GM23338 (cell line): ENCODE measurements around the gene MAGI3. TPM values are rescaled to one million over a fixed set of nuclear protein-coding genes. Genes with fewer than 3 reads are reported as not detected.

ENCODE experiments used
- ATAC-seq: fragments of 200-7000 bp; cut with Tn5 transposase; 3 replicates; pipeline ENCODE4 v1.9.1; 2020
- DNase-seq: peaks from one replicate; pipeline ENCODE4 v3.0.0-alpha.2; 2015; ENCODE audit warnings: low spot score
- H2AFZ ChIP-seq: fragments of 200-600 bp; sonication (generic); 2 replicates; pipeline ENCODE4 v1.8.0; 2016; ENCODE audit warnings: antibody characterized with exemption, mild to moderate bottlenecking, moderate library complexity
- H3F3A ChIP-seq: fragments of 200-600 bp; sonication (generic); replicated peaks from 2 replicates; pipeline ENCODE4 v1.8.0; 2017; ENCODE audit warnings: antibody characterized with exemption, mixed run types, low read depth
- H3K27ac ChIP-seq: fragments of 200-600 bp; sonication (generic); 2 replicates; pipeline ENCODE4 v1.6.1; 2016; ENCODE audit warnings: low read depth
- H3K27me3 ChIP-seq: fragments of 200-600 bp; sonication (generic); 2 replicates; pipeline ENCODE4 v1.8.0; 2016; ENCODE audit warnings: mild to moderate bottlenecking, mixed run types, moderate library complexity; ENCODE audit not compliant: insufficient read depth
- H3K36me3 ChIP-seq: fragments of 200-600 bp; sonication (generic); 2 replicates; pipeline ENCODE4 v1.8.0; 2016; ENCODE audit warnings: mild to moderate bottlenecking; ENCODE audit not compliant: insufficient read depth
- H3K4me1 ChIP-seq: fragments of 200-600 bp; sonication (generic); 2 replicates; pipeline ENCODE4 v1.8.0; 2016; ENCODE audit warnings: mild to moderate bottlenecking, moderate library complexity; ENCODE audit not compliant: insufficient read depth
- H3K4me2 ChIP-seq: fragments of 200-600 bp; sonication (generic); 2 replicates; pipeline ENCODE4 v1.7.1; 2017; ENCODE audit warnings: mixed run types
- H3K4me3 ChIP-seq: fragments of 200-600 bp; sonication (generic); 2 replicates; pipeline ENCODE4 v1.6.1; 2016; ENCODE audit warnings: mixed run types
- H3K79me2 ChIP-seq: fragments of 200-600 bp; sonication (generic); replicated peaks from 2 replicates; pipeline ENCODE4 v1.8.0; 2017; ENCODE audit warnings: mild to moderate bottlenecking; ENCODE audit not compliant: insufficient read depth
- H3K9me2 ChIP-seq: fragments of 200-600 bp; sonication (generic); 2 replicates; pipeline ENCODE4 v1.8.0; 2017; ENCODE audit not compliant: insufficient read depth
- H4K20me1 ChIP-seq: fragments of 200-600 bp; sonication (generic); replicated peaks from 2 replicates; pipeline ENCODE4 v1.8.0; 2017; ENCODE audit warnings: mild to moderate bottlenecking; ENCODE audit not compliant: insufficient read depth
- H3K27ac Mint-ChIP-seq: 2 replicates; pipeline ENCODE4 v1.8.0; 2020; ENCODE audit warnings: inconsistent platforms, mild to moderate bottlenecking, moderate library complexity, mixed read lengths
- H3K27me3 Mint-ChIP-seq: 3 replicates; pipeline ENCODE4 v1.8.0; 2022; ENCODE audit warnings: low read depth, mild to moderate bottlenecking, moderate library complexity, mixed read lengths, inconsistent platforms; ENCODE audit not compliant: insufficient read depth, poor library complexity
- H3K36me3 Mint-ChIP-seq: 3 replicates; pipeline ENCODE4 v1.8.0; 2021; ENCODE audit warnings: low read depth, mild to moderate bottlenecking, inconsistent platforms, moderate library complexity, mixed read lengths
- H3K4me1 Mint-ChIP-seq: 3 replicates; pipeline ENCODE4 v1.8.0; 2020; ENCODE audit warnings: mild to moderate bottlenecking, inconsistent platforms, mixed read lengths
- H3K4me3 Mint-ChIP-seq: 3 replicates; pipeline ENCODE4 v1.8.0; 2021; ENCODE audit warnings: moderate library complexity, mild to moderate bottlenecking, inconsistent platforms, mixed read lengths
- H3K9me3 Mint-ChIP-seq: 3 replicates; pipeline ENCODE4 v1.8.0; 2020; ENCODE audit warnings: moderate library complexity, mild to moderate bottlenecking, inconsistent platforms, mixed read lengths
- CREB1 ChIP-seq: fragments of 250-450 bp; sonication (Bioruptor Pico); IDR thresholded peaks from 2 replicates; pipeline ENCODE4 v1.5.0; 2020; ENCODE audit warnings: low read depth, mild to moderate bottlenecking, moderate library complexity
- ETS1 ChIP-seq: IDR thresholded peaks from 2 replicates; pipeline ENCODE4 v1.6.1; 2016; ENCODE audit warnings: antibody characterized with exemption
- EZH2phosphoT487 ChIP-seq: fragments of 200-600 bp; sonication (generic); IDR thresholded peaks from one replicate; pipeline ENCODE4 v1.8.1; 2018; ENCODE audit warnings: antibody characterized with exemption; ENCODE audit not compliant: unreplicated experiment
- JUNB ChIP-seq: IDR thresholded peaks from one replicate; pipeline ENCODE4 v1.6.1; 2016; ENCODE audit warnings: antibody characterized with exemption; ENCODE audit not compliant: unreplicated experiment
- POLR2AphosphoS5 ChIP-seq: IDR thresholded peaks from 2 replicates; pipeline ENCODE4 v1.6.1; 2016; ENCODE audit warnings: antibody characterized with exemption, low read depth
- STAT1 ChIP-seq: IDR thresholded peaks from one replicate; pipeline ENCODE4 v1.6.1; 2016; ENCODE audit warnings: antibody characterized with exemption; ENCODE audit not compliant: unreplicated experiment
- ZNF114 ChIP-seq: fragments of 250-450 bp; sonication (Bioruptor Pico); IDR thresholded peaks from 2 replicates; pipeline ENCODE4 v1.5.0; 2020; ENCODE audit warnings: mild to moderate bottlenecking, moderate library complexity
- ZNF331 ChIP-seq: fragments of 250-450 bp; sonication (Bioruptor Pico); IDR thresholded peaks from 2 replicates; pipeline ENCODE4 v1.5.0; 2020; ENCODE audit warnings: low read depth, mild to moderate bottlenecking, moderate library complexity
- ZNF462 ChIP-seq: fragments of 250-450 bp; sonication (Bioruptor Pico); IDR thresholded peaks from 2 replicates; pipeline ENCODE4 v1.5.0; 2020; ENCODE audit warnings: mild to moderate bottlenecking, moderate library complexity
- polyA plus RNA-seq: library from polyadenylated mRNA; unstranded; fragments of >200 nt; fragmentation: Nextera tagmentation; extraction: Ambion mirVana; gene quantifications from 2 replicates; pipeline ENCODE4 v1.2.1, GENCODE V29; 2016
- total RNA-seq: library from RNA; depleted of rRNA; stranded (reverse); fragments of >200 nt; shearing (Covaris generic); gene quantifications from 2 replicates; pipeline ENCODE4 v1.2.3, GENCODE V29; 2014

MAGI3 gene
- total and polyA plus RNA-seq, 2 experiments from 2014 or later, result 3.9 to 10.0 TPM

- H3K9me2 ChIP-seq, result no peaks in the 10 kb centered on the region
Measured at GRCh38 chr1:113662101-113662500, 271.8 kb downstream of the MAGI3 start.

More at GRCh38 chr1:113662101-113662500, 271.8 kb downstream of the MAGI3 start:
- Histone ChIP-seq H3K36me3 (no peaks in the 10 kb centered on the region), H3K4me1 (no peaks in the 10 kb centered on the region), H2AFZ (no peak overlapping the region), H3K4me2 (no peak overlapping the region), H3K27ac (no peak overlapping the region), H4K20me1 (no peaks in the 10 kb centered on the region), H3K79me2 (no peaks in the 10 kb centered on the region), H3K27me3 (no peaks in the 10 kb centered on the region), H3K4me3 (no peak overlapping the region), H3F3A (no peaks in the 10 kb centered on the region)
- H3K27me3 Mint-ChIP-seq, result no peaks in the 10 kb centered on the region
- no peak for TF ChIP-seq POLR2AphosphoS5
- TF ChIP-seq ETS1, result no peak
- TF ChIP-seq ZNF331 (CRISPR knock-in tag), result no peak
- TF ChIP-seq ZNF462 (CRISPR knock-in tag), result no peak
- no peak for TF ChIP-seq JUNB
- no peak for TF ChIP-seq EZH2phosphoT487
- TF ChIP-seq ZNF114 (CRISPR knock-in tag), result no peak
- TF ChIP-seq CREB1 (CRISPR knock-in tag), result no peak
- no peak for TF ChIP-seq STAT1
- H3K4me3 Mint-ChIP-seq, result no peak overlapping the region
- no peak for DNase-seq
- no peaks in the 10 kb centered on the region for H3K36me3 Mint-ChIP-seq
- H3K4me1 Mint-ChIP-seq, result no peaks in the 10 kb centered on the region
- no peaks in the 10 kb centered on the region for H3K9me3 Mint-ChIP-seq
- H3K27ac Mint-ChIP-seq, result no peak overlapping the region
- ATAC-seq, result no peak
